K562 (cell line): ENCODE data around the gene BORCS5. TPM values are rescaled to one million over a fixed set of nuclear protein-coding genes. Genes with fewer than 3 reads are reported as not detected.

Experiments
- ATAC-seq: fragments of 200-7000 bp; cut with Tn5 transposase; 3 replicates; pipeline ENCODE4 v1.9.1; 2020; ENCODE audit warnings: moderate library complexity
- BruUV-seq: library from RNA; stranded (reverse); fragments of 400-500 nt; replicated peaks from 2 replicates; lab custom pipeline; 2021; lab: Mats Ljungman, UMichigan
- CTCF ChIA-PET: fragments of 300-600 bp; formaldehyde crosslinking; extraction: SDS; loops from one replicate; lab custom pipeline; 2021; ENCODE audit warnings: low intra/inter-chr PET ratio; lab: Yijun Ruan, JAX
- POLR2A ChIA-PET: fragments of 300-600, 350-650 bp; sonication (Branson Sonifier 250); formaldehyde crosslinking; extraction: SDS; loops from one replicate; lab custom pipeline; 2021; ENCODE audit warnings: antibody characterized with exemption, inconsistent platforms; lab: Yijun Ruan, JAX
- DNase-seq, 4 experiments: peaks; one replicate each; pipeline versions ENCODE4 v3.0.0 to v3.0.0-alpha.2; 2011 to 2018; ENCODE audit warnings: low spot score in 3 of 4, mixed read lengths in 3 of 4; ENCODE audit errors: extremely low read depth in 1 of 4
- FAIRE-seq: peaks from 2 replicates; lab custom pipeline; 2011; peaks lifted over from hg19 to GRCh38; lab: Jason Lieb, UNC
- H2AFZ ChIP-seq: 2 replicates; pipeline ENCODE4 v1.6.0; 2011; ENCODE audit warnings: low read depth, low read length, control low read depth, inconsistent platforms
- H3K27ac ChIP-seq: fragments of 200-600 bp; 3 replicates; pipeline ENCODE4 v1.8.0; 2011; ENCODE audit warnings: low read depth, mild to moderate bottlenecking, control low read depth, inconsistent platforms, low read length, moderate library complexity, mixed read lengths; ENCODE audit errors: extremely low read depth
- H3K27me3 ChIP-seq, 2 experiments: fragments of 300-600 bp in 1 of 2; 2 replicates in 1 of 2; 3 replicates in 1 of 2; pipeline versions ENCODE4 v1.6.0 to v1.8.0; 2011; ENCODE audit warnings: inconsistent platforms in 2 of 2, low read length in 2 of 2, mild to moderate bottlenecking in 1 of 2, mixed read lengths in 1 of 2, moderate library complexity in 1 of 2; ENCODE audit not compliant: control insufficient read depth in 2 of 2, insufficient read depth in 2 of 2
- H3K36me3 ChIP-seq: fragments of 300-600 bp; 3 replicates; pipeline ENCODE4 v1.8.0; 2011; ENCODE audit warnings: mild to moderate bottlenecking, low read length, inconsistent platforms; ENCODE audit not compliant: control insufficient read depth, insufficient read depth
- H3K4me1 ChIP-seq, 2 experiments: fragments of 200-600 bp in 1 of 2; replicated peaks in 1 of 2; 2 replicates in 1 of 2; 3 replicates in 1 of 2; pipeline versions ENCODE4 v1.5.1 to v1.8.0; 2011; ENCODE audit warnings: inconsistent platforms in 2 of 2, low read length in 2 of 2, mild to moderate bottlenecking in 1 of 2, mixed read lengths in 1 of 2, moderate library complexity in 1 of 2; ENCODE audit not compliant: control insufficient read depth in 2 of 2, insufficient read depth in 2 of 2
- H3K4me2 ChIP-seq: 2 replicates; pipeline ENCODE4 v1.6.1; 2011; ENCODE audit warnings: low read length, control low read depth, inconsistent platforms, mixed read lengths; ENCODE audit not compliant: insufficient read depth
- H3K4me3 ChIP-seq: fragments of 200-600 bp; sonication (generic), shearing (Covaris generic); 2 replicates; pipeline ENCODE4 v1.5.1; 2016; ENCODE audit warnings: control low read depth, inconsistent platforms
- H3K79me2 ChIP-seq: fragments of 200-600 bp; 3 replicates; pipeline ENCODE4 v1.8.0; 2011; ENCODE audit warnings: low read length, inconsistent platforms; ENCODE audit not compliant: control insufficient read depth, insufficient read depth
- H3K9ac ChIP-seq, 2 experiments: 2 replicates each; pipeline versions ENCODE4 v1.6.0 to v1.6.1; 2011; ENCODE audit warnings: low read depth in 2 of 2, low read length in 2 of 2, control low read depth in 1 of 2, inconsistent platforms in 1 of 2, mild to moderate bottlenecking in 1 of 2, mixed read lengths in 1 of 2; ENCODE audit not compliant: insufficient read depth in 1 of 2
- H3K9me1 ChIP-seq: one replicate; pipeline ENCODE4 v1.6.0; 2011; ENCODE audit warnings: inconsistent platforms, mild to moderate bottlenecking, low read length, moderate library complexity; ENCODE audit not compliant: control insufficient read depth, insufficient read depth
- H3K9me3 ChIP-seq: replicated peaks from 2 replicates; pipeline ENCODE4 v1.5.1; 2011; ENCODE audit warnings: low read depth, low read length, inconsistent platforms; ENCODE audit not compliant: control insufficient read depth, insufficient read depth
- H4K20me1 ChIP-seq: replicated peaks from 2 replicates; pipeline ENCODE4 v1.6.1; 2011; ENCODE audit warnings: low read length, inconsistent platforms, mixed read lengths; ENCODE audit not compliant: control insufficient read depth, insufficient read depth
- CBFA2T3 ChIP-seq: fragments of 450-650 bp; IDR thresholded peaks from 2 replicates; pipeline ENCODE4 v1.6.1; 2017
- GABPB1 ChIP-seq: sonication (generic); formaldehyde crosslinking; IDR thresholded peaks from 2 replicates; pipeline ENCODE4 v1.8.0; 2022; ENCODE audit warnings: mild to moderate bottlenecking, missing genetic modification reagents
- HDAC8 ChIP-seq: fragments of 450-650 bp; IDR thresholded peaks from 2 replicates; pipeline ENCODE4 v1.6.1; 2016; ENCODE audit warnings: mild to moderate bottlenecking, missing genetic modification characterization, moderate library complexity, missing compliant biosample characterization
- ILK ChIP-seq: fragments of 450-650 bp; IDR thresholded peaks from 2 replicates; pipeline ENCODE4 v1.6.1; 2016; ENCODE audit warnings: missing genetic modification characterization, low read depth, mild to moderate bottlenecking, missing compliant biosample characterization, moderate library complexity, borderline replicate concordance
- KAT2B ChIP-seq: IDR thresholded peaks from one replicate; pipeline ENCODE4 v1.6.1; 2012; ENCODE audit warnings: low read depth, mild to moderate bottlenecking, control low read depth, inconsistent platforms, low read length, moderate library complexity
- PBX2 ChIP-seq, 2 experiments: IDR thresholded peaks in 1 of 2; conservative IDR thresholded peaks in 1 of 2; 2 replicates each; pipeline ENCODE4 v1.6.1; 2016; ENCODE audit warnings: low read depth in 2 of 2, mild to moderate bottlenecking in 1 of 2, missing compliant biosample characterization in 1 of 2, missing genetic modification characterization in 1 of 2, moderate library complexity in 1 of 2
- PHTF2 ChIP-seq: fragments of 250-450 bp; sonication (Bioruptor Pico); IDR thresholded peaks from 2 replicates; pipeline ENCODE4 v1.5.0; 2021; ENCODE audit warnings: mild to moderate bottlenecking
- RFX7 ChIP-seq: fragments of 250-450 bp; sonication (Bioruptor Pico); IDR thresholded peaks from 2 replicates; pipeline ENCODE4 v1.5.1; 2021; ENCODE audit warnings: mild to moderate bottlenecking
- RREB1 ChIP-seq: fragments of 250-450 bp; sonication (Bioruptor Pico); IDR thresholded peaks from 2 replicates; pipeline ENCODE4 v1.4.0; 2020
- ZC3H4 ChIP-seq: sonication (generic); formaldehyde crosslinking; IDR thresholded peaks from 2 replicates; pipeline ENCODE4 v1.9.0; 2021; ENCODE audit warnings: missing genetic modification reagents, borderline replicate concordance
- ZNF12 ChIP-seq: sonication (generic); formaldehyde crosslinking; IDR thresholded peaks from 2 replicates; pipeline ENCODE4 v1.4.0; 2020; ENCODE audit warnings: mild to moderate bottlenecking, missing genetic modification reagents
- ZNF174 ChIP-seq: fragments of 250-450 bp; sonication (Bioruptor Pico); IDR thresholded peaks from 2 replicates; pipeline ENCODE4 v1.4.0; 2020; ENCODE audit warnings: mild to moderate bottlenecking
- ZNF586 ChIP-seq: fragments of 450-650 bp; formaldehyde crosslinking; conservative IDR thresholded peaks from 2 replicates; pipeline ENCODE4 v1.4.0; 2020; ENCODE audit warnings: mild to moderate bottlenecking, moderate library complexity
- WGBS: fragments of 100-300 bp; shearing (Covaris generic); methylation state at CpG from one replicate; pipeline ENCODE4 v1.1.6; 2016; ENCODE audit warnings: low coverage, mixed read lengths; ENCODE audit not compliant: insufficient coverage; ENCODE audit errors: missing lambda C conversion rate; 5-methylcytosine and 5-hydroxymethylcytosine counted together
- in situ Hi-C: fragments of 300-500 bp; cut with MboI; formaldehyde crosslinking; loops from 4 replicates; pipeline ENCODE4 v1.15.0; 2018; ENCODE audit warnings: inconsistent platforms, mixed read lengths
- intact Hi-C: fragments of 100-400 bp; cut with micrococcal nuclease; formaldehyde crosslinking; loops from 2 replicates; pipeline ENCODE4 v1.14.2; 2022
- polyA plus RNA-seq, 8 experiments: library from polyadenylated mRNA; depleted of rRNA in 4 of 8; stranded (reverse) in 5 of 8; unstranded in 3 of 8; fragments of >200 nt; fragmentation: Nextera tagmentation in 2 of 8; fragmentation: Illumina TruSeq in 1 of 8; extraction: Ambion mirVana in 2 of 8; extraction: Trizol in 1 of 8; gene quantifications; 2 replicates each; pipeline versions ENCODE4 v1.2.1 to v1.2.3, GENCODE V29; 2011 to 2014; ENCODE audit warnings: inconsistent platforms in 1 of 8, missing spikeins in 1 of 8
- total RNA-seq, 7 experiments: library from RNA; depleted of rRNA in 6 of 7; stranded (reverse); fragments of >200 nt in 6 of 7; fragmentation: Illumina TruSeq in 2 of 7; extraction: Trizol in 2 of 7; gene quantifications; 2 replicates each; pipeline versions ENCODE4 v1.2.1 to v1.2.3, GENCODE V29; 2011 to 2021; ENCODE audit warnings: low replicate concordance in 1 of 7

Gene BORCS5
- total and polyA plus RNA-seq, 9 of the 15 experiments (the other 6 are each of a cell fraction or from before 2014, with no cell fraction given), result 0.31 to 12.4 (median 6.6) TPM

- TF ChIP-seq RREB1 (CRISPR knock-in tag) (no peak), ZNF174 (CRISPR knock-in tag) (no peak), HDAC8 (tag) (no peak), ZC3H4 (CRISPR knock-in tag) (no peak)
These were observed 145.9 kb downstream of the BORCS5 start (continued) for GRCh38 chr12:12502815-12503151.

- in situ Hi-C loops (no loop called here), intact Hi-C loops (no loop called here)
- H3K4me3 ChIP-seq, result no peak overlapping the region
- FAIRE-seq (no peak), ATAC-seq (no peak), DNase-seq (no peak)
- H3K9me3 ChIP-seq, result no peaks in the 10 kb centered on the region
- peaks cover 3 to 18% of the 10 kb centered on the region in 2 experiments; a peak in 3 of 5 replicates for H3K4me1 ChIP-seq
- no peak overlapping the region for H2AFZ ChIP-seq
- no peak overlapping the region for H3K27ac ChIP-seq
- H3K4me2 ChIP-seq, result no peak overlapping the region
- BruUV-seq, result no TSS peak
- peaks cover 19% of the 10 kb centered on the region for H3K79me2 ChIP-seq
- no peaks in the 10 kb centered on the region for H3K27me3 ChIP-seq
- no peaks in the 10 kb centered on the region for H3K9me1 ChIP-seq
- no peaks in the 10 kb centered on the region for H3K36me3 ChIP-seq
- ChIA-PET POLR2A (no interaction called here), CTCF (no interaction called here)
- H4K20me1 ChIP-seq, result peaks cover 4% of the 10 kb centered on the region
- 84% methylated on average over 6 of the region's 9 CpGs for WGBS
- H3K9ac ChIP-seq, result no peak overlapping the region
- TF ChIP-seq PBX2 (CRISPR knock-in tag; IDR thresholded peaks at IDR 0.05; ENCODE audit: low read depth) (no peak), PBX2 (tag; conservative IDR thresholded peaks at IDR 0.05; ENCODE audit: low read depth) (no peak), KAT2B (no peak), ZNF12 (CRISPR knock-in tag) (no peak), CBFA2T3 (no peak), ILK (no peak), PHTF2 (CRISPR knock-in tag) (no peak), GABPB1 (no peak), RFX7 (no peak), ZNF586 (CRISPR knock-in tag) (no peak)
These were observed 146.7 kb downstream of the BORCS5 start for GRCh38 chr12:12503384-12504078.
